ENCODE data around the gene AGPS.

DNA sequence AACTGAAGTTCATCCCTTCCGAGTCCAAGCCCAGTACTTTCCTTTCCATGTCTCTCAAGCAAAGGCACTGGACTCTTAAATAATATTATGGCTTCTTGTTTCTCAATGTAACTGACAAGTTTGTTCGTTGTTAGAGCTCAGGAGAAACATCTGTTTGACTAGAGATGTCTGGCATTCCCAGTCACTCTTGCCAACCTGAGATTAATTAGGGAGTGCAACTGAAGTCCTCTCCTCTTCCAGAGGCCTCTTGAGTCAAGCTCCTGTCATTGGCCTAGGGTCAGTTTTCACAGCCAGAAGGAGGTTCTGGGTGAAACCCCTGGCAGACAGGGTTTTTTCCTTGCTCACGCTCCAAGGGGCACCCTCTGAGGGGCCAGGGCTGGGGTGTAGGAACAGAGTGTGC lies 196.1 kb downstream of the AGPS start:
- no peak for TF ChIP-seq POLR2AphosphoS5 (IDR thresholded peaks at IDR 0.05)
- TF ChIP-seq, protein P1, sequence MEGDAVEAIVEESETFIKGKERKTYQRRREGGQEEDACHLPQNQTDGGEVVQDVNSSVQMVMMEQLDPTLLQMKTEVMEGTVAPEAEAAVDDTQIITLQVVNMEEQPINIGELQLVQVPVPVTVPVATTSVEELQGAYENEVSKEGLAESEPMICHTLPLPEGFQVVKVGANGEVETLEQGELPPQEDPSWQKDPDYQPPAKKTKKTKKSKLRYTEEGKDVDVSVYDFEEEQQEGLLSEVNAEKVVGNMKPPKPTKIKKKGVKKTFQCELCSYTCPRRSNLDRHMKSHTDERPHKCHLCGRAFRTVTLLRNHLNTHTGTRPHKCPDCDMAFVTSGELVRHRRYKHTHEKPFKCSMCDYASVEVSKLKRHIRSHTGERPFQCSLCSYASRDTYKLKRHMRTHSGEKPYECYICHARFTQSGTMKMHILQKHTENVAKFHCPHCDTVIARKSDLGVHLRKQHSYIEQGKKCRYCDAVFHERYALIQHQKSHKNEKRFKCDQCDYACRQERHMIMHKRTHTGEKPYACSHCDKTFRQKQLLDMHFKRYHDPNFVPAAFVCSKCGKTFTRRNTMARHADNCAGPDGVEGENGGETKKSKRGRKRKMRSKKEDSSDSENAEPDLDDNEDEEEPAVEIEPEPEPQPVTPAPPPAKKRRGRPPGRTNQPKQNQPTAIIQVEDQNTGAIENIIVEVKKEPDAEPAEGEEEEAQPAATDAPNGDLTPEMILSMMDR (IDR thresholded peaks at IDR 0.05), result no peak
- no peak for TF ChIP-seq POLR2A (IDR thresholded peaks at IDR 0.05)
- TF ChIP-seq EP300 (IDR thresholded peaks at IDR 0.05), result no peak
